Measurements from ENCODE around the gene ABCB9.
"Not testable (repeated sequence)": the region's sequence is repeated elsewhere in the genome, so short reads cannot be mapped to it uniquely, and the experiment has no call there.

Gene ABCB9

DNA sequence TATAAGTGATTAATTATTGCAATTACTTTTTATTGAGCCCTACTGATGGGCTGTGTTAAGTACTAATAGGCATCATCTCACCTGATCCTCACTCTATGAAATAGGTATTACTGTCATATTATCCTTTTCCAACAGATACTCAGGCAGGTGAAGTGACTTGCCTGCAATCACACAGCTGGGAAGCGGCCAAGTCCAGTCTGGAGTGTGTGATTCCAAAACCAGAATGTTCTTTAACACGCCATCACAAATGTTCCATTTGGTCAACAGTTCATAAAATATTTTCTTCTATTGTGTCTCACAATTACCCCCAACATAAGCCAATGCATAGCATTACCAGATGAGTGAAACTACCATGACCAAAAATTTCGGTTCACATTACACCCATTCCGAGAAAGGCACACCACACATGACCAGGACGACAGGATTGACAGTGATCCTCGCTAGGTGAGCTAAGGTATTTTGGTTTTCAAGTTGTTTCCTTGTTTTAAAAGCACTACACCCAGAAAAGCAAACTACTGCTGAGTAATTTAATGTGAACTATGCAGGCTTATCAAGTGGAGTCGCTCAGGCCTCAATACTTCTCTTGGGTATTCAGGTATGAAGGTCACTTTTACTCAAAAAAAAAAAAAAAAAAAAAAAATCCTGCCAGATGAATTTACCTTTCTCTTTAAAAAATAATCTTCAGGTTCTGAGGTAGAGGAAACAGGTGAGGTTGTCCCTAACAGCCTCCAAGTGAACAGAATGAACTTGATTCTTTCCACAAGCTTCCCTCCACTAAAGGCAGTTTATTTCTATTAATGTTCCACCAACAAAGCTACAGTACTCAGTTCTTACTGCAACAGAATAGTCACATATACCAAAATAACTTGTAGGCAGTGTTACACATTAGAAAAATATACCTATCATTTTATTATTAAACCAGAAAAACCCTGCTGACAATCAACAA is 72.8 kb downstream of the ABCB9 start:
- DNase-seq, result no peak

- DNase-seq, result not testable (repeated sequence)
Observed at GRCh38 chr12:122892724-122893123, 73.5 kb downstream of the ABCB9 start.

GRCh38 chr12:122891661-122892525 is 74.4 kb downstream of the ABCB9 start:
- DNase-seq, result no peak

GRCh38 chr12:122889761-122890520 is 76.3 kb downstream of the ABCB9 start:
- no peak for DNase-seq

DNA sequence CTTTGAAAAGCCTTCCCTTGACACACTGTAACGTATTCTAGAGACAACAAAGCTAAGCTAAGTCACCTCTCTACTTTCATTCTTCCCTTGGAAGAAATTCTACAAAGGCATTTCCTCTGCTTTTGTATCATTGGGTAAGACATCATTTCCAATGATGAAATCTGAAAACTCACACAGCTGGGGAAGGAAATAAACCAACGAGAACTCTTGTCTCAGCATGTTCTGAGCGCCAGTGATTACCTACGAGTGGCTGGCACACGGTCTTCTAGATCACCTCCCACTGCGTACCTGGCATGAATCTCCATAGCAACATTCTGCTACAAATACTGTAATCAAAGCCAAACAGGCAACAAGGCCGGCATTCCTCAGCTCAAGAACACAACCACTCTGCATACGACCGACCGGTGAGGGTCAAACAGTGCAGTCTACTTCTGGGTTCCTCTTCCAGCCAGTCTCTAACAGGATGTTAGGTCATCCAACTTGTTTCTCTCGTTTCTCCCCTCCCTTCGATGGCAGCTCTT is 78.0 kb downstream of the ABCB9 start:
- no peak for DNase-seq

GRCh38 chr12:122887819-122888212 is 78.4 kb downstream of the ABCB9 start:
- no peak for DNase-seq

GRCh38 chr12:122886851-122887818 is 79.1 kb downstream of the ABCB9 start:
- DNase-seq, result peak; percentile 17

- DNase-seq, result no peak
Observed at GRCh38 chr12:122886161-122886560, 80.1 kb downstream of the ABCB9 start.

GRCh38 chr12:122884860-122885259 is 81.4 kb downstream of the ABCB9 start:
- DNase-seq, result no peak

GRCh38 chr12:122884091-122884826 is 82.0 kb downstream of the ABCB9 start:
- no peak for DNase-seq

- DNase-seq, result no peak
Observed at GRCh38 chr12:122882908-122883558, 83.2 kb downstream of the ABCB9 start.

DNA sequence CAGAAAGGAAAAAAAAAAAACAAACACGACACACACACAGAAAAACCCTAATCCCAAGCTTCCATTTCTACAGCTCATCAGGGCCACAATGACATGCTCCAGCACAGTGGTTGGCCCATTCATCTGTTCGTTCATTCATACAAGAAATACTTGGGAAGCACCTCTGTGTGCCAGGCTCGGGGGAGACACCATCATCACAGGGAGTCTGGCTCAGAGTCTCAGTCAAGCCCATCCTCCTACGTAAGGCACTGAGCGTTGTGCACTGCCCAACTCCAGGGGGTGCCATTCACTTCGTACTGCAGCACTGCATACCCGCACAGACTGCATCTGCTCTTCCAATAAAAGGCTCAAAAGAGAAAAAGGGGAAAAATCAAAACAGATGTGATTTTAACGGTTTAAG is 85.6 kb downstream of the ABCB9 start:
- DNase-seq, result no peak

DNA sequence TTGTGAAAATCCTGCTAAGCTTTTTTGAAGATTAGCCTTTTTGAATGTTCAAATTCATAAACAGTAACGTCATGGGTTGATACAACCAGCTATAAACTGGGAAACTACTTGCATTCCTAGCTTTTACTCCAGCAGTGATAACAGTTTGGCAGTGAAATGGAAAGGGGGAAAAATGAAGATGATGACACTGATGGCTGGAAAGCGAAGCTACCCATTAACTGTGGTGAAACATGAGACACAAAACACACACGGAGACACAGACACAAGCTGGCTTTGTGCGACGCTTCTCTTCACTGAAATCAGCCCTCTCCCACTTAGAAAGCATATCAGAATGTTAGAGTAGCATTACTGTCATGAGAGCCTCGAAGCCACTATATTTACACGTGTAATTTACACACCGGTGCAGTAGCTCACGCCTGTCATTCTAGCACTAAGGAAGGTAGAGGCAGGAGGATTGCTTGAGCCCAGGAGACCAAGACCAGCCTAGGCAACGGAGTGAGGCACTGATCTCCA is 86.1 kb downstream of the ABCB9 start:
- no peak for DNase-seq
